Esophagus muscularis mucosa (tissue), 2 donors: ENCODE measurements around the gene MYL3.

Experiments
- EP300 ChIP-seq: sonication (generic); formaldehyde crosslinking; IDR thresholded peaks from one replicate; pipeline ENCODE4 v1.6.1; 2017; ENCODE audit warnings: antibody characterized with exemption
- POLR2A ChIP-seq: fragments of 450-650 bp; IDR thresholded peaks from one replicate; pipeline ENCODE4 v1.6.1; 2017; ENCODE audit warnings: antibody characterized with exemption, moderate library complexity, mild to moderate bottlenecking, low read depth

DNA sequence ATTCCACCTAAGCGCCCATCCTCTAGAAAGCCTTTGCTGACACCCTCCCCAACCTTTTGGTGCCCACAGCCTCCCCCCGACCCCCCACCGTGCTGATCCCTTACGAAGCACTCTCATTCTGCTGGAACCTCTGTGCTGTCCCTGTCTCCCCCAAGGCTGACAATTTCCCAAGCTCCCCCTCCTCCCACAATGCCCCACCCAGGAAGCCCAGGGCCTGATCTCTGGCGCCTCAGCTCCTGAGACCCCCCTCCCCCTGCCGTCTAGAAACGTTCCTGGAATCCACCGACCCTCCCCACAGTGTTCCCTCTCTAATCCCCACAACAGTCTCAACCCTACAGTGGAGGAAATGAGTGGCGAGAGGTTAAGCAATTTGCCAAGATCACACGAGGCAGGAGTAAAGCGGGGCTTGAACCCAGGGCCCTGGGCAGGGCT is 18.3 kb downstream of the MYL3 start:
- TF ChIP-seq EP300 (no peak), POLR2A (no peak)
